HepG2 (cell line): ENCODE data around the gene CALN1.

Experiments
- HOXD1 ChIP-seq: sonication (generic); formaldehyde crosslinking; IDR thresholded peaks from 2 replicates; pipeline ENCODE4 v1.5.0; 2020; ENCODE audit warnings: missing genetic modification reagents
- MYNN ChIP-seq: sonication (generic); formaldehyde crosslinking; IDR thresholded peaks from 2 replicates; pipeline ENCODE4 v1.4.0; 2020; ENCODE audit warnings: mild to moderate bottlenecking, low read depth, missing genetic modification reagents
- U2AF1 ChIP-seq: fragments of 200-400 bp; formaldehyde crosslinking; optimal IDR thresholded peaks from 2 replicates; pipeline ENCODE3; 2017; ENCODE audit warnings: mild to moderate bottlenecking, low read depth, low read length
- TF ChIP-seq, protein P1 (sequence below): sonication (generic); formaldehyde crosslinking; IDR thresholded peaks from 2 replicates; pipeline ENCODE4 v1.5.0; 2020; ENCODE audit warnings: mild to moderate bottlenecking, missing genetic modification reagents, moderate library complexity
- TF ChIP-seq, protein P2 (sequence below): sonication (generic); formaldehyde crosslinking; IDR thresholded peaks from 2 replicates; pipeline ENCODE4 v1.5.1; 2020; ENCODE audit warnings: mild to moderate bottlenecking, missing genetic modification reagents, moderate library complexity

DNA sequence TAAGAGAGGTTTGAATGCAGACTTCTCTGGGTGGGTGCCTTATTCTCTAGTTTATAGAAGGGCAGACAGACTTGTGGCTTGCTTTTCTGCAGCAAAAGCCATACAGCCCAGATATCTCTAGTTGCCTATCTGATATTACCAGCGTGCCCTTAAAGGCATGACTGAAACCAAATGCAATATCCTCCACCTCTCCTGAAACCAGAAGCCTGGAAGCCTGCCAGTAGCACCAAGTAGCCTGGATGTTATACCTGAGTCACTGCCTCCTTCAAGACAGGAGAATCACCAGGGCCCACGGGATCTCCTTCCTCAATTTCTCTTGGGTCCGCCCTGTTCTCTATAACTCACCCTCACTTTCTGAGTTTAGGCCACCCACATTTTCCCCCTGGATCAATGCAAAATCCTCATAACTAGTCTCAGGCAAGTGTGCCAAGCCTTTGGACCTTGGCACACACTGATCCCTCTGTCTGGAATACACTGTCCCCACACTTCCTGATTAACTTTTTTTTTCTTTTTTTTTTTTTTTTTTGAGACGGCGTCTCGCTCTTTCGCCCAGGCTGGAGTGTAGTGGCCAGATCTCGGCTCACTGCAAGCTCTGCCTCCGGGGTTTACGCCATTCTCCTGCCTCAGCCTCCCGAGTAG, 641.8 kb downstream of the CALN1 start:
- TF ChIP-seq MYNN (CRISPR knock-in tag) (no peak), U2AF1 (no peak), HOXD1 (no peak)
- TF ChIP-seq, protein P1, sequence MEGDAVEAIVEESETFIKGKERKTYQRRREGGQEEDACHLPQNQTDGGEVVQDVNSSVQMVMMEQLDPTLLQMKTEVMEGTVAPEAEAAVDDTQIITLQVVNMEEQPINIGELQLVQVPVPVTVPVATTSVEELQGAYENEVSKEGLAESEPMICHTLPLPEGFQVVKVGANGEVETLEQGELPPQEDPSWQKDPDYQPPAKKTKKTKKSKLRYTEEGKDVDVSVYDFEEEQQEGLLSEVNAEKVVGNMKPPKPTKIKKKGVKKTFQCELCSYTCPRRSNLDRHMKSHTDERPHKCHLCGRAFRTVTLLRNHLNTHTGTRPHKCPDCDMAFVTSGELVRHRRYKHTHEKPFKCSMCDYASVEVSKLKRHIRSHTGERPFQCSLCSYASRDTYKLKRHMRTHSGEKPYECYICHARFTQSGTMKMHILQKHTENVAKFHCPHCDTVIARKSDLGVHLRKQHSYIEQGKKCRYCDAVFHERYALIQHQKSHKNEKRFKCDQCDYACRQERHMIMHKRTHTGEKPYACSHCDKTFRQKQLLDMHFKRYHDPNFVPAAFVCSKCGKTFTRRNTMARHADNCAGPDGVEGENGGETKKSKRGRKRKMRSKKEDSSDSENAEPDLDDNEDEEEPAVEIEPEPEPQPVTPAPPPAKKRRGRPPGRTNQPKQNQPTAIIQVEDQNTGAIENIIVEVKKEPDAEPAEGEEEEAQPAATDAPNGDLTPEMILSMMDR, result no peak
- TF ChIP-seq, protein P2, sequence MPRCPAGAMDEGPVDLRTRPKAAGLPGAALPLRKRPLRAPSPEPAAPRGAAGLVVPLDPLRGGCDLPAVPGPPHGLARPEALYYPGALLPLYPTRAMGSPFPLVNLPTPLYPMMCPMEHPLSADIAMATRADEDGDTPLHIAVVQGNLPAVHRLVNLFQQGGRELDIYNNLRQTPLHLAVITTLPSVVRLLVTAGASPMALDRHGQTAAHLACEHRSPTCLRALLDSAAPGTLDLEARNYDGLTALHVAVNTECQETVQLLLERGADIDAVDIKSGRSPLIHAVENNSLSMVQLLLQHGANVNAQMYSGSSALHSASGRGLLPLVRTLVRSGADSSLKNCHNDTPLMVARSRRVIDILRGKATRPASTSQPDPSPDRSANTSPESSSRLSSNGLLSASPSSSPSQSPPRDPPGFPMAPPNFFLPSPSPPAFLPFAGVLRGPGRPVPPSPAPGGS (CRISPR knock-in tag), result no peak
